Measurements from ENCODE around the gene TTLL12. TPM values are rescaled to one million over a fixed set of nuclear protein-coding genes. Genes with fewer than 3 reads are reported as not detected.

The TTLL12 gene
- total RNA-seq, 1 experiment from 2014 or later = 113 TPM

DNA sequence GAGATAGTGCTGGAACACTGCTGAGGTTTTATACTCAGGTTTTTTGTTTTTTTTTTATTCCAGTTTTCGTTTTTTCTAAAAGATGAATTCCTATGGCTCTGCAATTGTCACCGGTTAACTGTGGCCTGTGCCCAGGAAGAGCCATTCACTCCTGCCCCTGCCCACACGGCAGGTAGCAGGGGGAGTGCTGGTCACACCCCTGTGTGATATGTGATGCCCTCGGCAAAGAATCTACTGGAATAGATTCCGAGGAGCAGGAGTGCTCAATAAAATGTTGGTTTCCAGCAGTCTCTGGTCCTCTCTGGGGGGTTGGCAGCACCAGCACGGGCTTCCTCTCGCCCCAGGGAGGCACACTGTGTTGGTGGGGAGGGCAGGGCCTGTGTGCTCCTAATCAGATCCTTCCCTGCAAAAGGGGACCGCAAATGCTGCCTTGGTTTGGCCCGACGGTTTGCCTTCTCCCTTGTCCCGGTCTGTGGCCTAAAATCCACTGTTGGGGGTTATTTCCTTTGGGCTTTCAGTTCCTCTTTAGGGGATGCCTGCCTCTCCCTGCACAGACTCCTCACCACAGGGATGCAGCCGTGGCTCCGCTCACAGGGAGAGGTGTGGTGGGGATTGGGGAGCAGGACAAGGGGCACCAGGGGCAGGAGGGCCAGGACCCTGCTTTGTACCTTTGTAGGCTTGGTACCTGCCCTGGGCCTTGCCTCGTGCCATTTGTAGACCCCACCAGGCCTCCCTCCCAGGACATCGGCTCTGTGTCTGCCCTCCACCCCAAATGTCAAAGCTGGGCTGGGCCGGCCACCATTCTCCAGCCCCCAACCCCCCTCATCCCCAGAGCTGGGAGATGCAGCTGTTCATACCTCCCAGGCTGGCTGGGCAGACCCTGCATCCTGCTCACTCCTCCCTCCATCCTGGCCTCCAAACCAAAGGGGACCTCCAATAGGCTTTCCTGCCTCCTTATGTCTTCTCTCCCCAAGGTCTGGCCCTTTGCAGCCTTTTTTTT, 57.2 kb downstream of the TTLL12 start:
- no peak for DNase-seq (ENCODE audit: low read depth)

DNA sequence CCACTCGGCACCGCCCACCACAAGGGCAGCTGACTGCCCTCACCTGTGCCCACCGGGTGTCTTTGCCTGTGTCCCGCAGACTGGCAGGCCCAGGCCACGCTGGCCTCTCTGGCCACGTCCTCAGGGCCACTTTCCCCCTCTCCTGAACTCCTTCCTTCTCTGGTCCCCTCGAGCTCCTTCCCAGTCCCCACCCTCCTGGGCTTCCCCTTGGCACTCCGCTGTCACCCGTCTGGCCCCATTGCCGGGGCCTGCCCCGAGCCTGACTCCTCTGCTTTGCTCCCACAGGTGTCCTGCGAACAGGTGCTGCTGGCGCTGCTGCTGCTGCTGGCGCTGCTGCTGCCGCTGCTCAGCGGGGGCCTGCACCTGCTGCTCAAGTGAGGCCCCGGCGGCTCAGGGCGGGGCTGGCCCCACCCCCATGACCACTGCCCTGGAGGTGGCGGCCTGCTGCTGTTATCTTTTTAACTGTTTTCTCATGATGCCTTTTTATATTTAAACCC, 58.0 kb downstream of the TTLL12 start:
- DNase-seq (ENCODE audit: low read depth) = no peak

DNA sequence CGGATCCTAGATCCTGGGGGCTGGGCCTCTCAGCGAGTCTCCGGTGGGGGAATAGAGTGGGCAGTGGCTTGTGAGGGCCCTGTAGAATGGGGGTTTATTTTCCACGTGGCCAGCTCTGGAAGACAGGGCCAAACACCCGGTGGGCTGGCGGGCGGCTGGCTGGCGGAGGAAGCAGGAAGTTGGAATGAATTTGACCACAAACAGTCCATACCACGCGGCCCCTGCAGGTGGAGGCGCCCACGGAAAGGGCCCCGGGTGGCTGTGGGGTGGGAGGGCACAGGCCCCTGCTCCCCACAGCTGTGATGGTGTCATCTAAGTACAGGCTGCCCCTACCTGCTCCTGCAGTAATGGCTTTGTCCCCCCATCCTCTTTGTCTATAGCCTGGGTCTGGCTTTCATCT, 58.8 kb downstream of the TTLL12 start:
- no peak for DNase-seq (ENCODE audit: low read depth)

DNA sequence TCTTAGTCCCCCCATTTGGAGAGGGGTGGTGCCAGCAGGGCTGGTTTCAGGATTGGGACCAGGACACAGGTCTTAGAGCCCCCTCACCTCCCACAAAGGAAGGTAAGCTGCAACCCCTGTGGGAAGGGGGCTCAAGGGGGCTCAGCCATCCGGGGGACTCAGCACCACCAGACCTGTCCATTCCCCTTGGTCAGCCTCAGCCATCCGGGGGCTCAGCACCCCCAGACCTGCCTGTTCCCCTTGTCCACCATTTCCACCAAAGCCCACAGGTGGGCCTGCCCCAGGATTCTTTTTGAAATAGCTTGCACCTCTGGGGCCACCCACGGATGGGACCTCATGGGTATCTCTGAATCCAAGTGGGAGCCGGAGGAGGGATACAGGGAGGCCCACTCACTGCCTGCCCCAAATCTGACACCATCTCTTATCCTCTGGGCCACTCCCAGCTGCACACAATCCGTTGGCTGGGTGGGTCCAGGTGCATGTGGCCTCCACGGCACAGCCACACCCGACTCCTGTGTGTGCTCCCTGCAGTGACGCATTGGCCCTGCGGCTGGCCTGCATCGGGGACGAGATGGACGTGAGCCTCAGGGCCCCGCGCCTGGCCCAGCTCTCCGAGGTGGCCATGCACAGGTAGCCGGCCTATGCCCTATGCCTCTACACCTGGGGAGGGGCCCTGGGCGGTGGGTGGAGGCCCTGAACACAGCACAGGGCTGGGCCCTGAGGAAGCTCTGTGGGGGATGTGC, 59.6 kb downstream of the TTLL12 start:
- DNase-seq (ENCODE audit: low read depth) = no peak

DNA sequence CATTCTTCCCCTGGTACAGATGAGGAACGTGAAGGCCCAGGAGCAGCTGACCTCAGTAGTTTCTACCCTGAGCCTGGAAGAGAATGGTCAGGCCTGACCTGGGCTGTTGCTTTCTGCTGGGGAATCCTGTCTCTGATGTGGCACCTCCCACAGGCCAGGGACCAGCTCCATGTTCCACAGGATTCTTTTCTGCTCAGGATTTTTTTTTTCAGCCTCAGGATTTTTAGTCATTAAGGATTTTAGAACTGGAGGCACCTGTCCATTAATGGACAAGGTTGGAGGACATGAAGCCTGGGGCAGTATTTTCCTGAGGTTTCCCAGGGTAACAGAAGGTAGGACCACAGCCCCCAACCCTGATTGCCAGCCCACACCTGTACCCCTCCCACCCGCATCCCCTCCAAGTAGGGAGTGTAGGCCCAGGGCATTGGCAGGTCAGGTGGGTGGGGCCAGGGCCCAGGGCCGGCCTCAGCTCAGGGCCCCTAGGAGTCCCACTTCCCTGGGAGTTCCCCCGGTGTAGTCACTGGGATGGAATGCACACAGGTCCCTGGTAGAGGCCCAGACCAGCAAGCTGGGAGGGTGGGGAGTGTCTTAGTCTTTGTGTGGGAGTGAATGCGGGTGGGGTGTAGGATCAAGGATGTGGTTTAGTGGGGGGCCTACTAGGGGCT, 60.3 kb downstream of the TTLL12 start:
- DNase-seq (ENCODE audit: low read depth) = peak; percentile 82

DNA sequence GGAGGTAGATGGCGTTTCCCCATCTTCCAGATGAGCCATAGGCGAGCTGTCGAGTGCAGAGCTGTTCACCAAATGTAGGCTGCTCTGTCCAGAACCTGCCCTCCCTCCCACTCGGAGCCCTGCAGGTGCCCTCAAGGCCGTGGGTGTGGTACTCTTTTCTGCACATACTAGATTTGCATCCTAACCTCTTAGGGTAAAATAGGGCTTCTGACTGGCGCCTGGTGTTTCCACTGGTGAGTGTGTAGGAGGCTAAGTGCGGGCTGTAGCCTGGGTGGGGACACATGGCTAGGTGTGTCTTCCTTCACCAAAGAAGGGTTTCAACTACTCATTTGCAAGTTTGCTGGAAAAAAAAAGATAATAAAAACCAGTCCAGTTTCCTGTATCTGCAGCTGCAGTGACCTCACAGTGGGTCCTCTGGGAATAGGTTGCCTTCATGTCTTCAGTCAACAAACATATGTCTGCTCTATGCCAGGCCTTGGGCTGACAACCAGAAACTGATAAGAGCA, 67.9 kb downstream of the TTLL12 start:
- DNase-seq (ENCODE audit: low read depth) = no peak

DNA sequence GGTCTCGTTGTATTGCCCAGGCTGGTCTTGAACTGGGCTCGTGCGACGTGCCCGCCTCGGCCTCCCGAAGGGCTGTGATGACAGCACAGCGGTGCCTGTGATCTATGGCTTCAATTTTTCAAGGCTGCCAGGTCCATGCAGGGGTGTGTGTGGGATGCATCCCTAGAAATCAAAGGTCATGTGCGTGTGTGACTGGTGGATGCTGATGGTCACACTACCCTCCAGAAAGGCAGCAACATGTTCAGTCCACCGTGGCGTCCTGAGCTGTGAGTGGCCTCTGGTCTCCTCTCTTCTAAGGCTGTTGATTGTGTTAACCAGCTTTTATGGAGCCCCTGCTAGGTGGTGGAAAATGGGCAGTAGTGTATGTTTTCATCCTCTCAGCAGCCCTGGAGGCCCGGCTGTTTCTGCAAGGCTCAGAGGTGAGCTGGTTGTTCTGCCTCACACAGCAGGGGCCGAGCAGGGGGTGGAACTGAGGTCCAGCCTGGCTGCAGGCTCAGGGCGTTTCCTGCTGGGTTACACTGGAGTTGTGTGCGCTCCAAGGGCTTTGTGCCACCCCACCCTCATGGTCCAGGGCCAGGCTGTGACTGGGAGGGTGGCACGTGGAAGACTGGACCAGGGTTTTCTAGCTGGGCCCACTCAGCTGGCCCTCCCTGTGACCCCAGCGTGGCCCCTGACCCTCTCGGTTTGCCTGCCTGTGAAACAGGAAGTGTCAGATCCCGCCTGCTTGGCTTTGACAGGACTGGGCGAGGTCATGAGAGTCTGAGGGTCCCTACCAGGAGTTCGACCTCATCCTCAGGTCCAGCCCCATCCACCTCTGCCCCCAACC, 68.7 kb downstream of the TTLL12 start:
- no peak for DNase-seq (ENCODE audit: low read depth)

DNA sequence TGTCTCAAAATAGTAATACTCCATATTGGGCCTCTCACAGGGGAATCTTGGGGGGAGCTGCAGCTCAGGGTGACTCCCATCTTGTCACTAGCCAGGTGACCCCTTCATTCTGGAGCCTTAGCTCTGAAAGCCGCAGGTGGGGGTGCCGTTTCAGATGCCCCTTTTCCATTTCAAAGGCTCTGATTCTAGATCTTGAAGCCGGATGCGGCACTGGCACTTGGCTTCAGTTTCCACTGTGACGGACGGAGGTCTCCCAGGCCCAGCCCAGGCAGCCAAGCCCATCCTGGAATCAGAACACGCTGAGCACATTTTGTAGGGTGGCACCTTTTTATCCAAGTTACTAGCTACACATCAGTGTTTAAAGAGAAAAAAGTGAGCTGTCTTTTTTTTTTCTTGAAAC, 70.0 kb downstream of the TTLL12 start:
- no peak for DNase-seq (ENCODE audit: low read depth)

Other genes starting within 250 kb of the TTLL12 start
- gene PACSIN2, start 172.0 kb downstream of the TTLL12 start, total RNA-seq (2014; rRNA removed; shearing (Covaris generic)) = 47.9 and 53.9 TPM in 2 replicates
- 0.39 and 0.97 TPM in 2 replicates for gene TTLL1, start 97.7 kb downstream of the TTLL12 start, total RNA-seq (2014; rRNA removed; shearing (Covaris generic))
- gene BIK, start 76.4 kb downstream of the TTLL12 start, total RNA-seq (2014; rRNA removed; shearing (Covaris generic)) = 0.14 and 0.50 TPM in 2 replicates
- 22.5 and 34.6 TPM in 2 replicates for gene MCAT, start 43.7 kb downstream of the TTLL12 start, total RNA-seq (2014; rRNA removed; shearing (Covaris generic))
- 304 and 404 TPM in 2 replicates for gene TSPO, start 35.6 kb downstream of the TTLL12 start, total RNA-seq (2014; rRNA removed; shearing (Covaris generic))
- 0.10 TPM in 1 of 2 replicates, not detected in the other for gene SCUBE1, start 156.2 kb upstream of the TTLL12 start, total RNA-seq (2014; rRNA removed; shearing (Covaris generic))
- not detected in 2 replicates for gene MPPED1, start 224.9 kb upstream of the TTLL12 start, total RNA-seq (2014; rRNA removed; shearing (Covaris generic))